Immature natural killer cell (primary cell): ENCODE measurements around the gene GPR89B. TPM values are rescaled to one million over a fixed set of nuclear protein-coding genes. Genes with fewer than 3 reads are reported as not detected.
A peak's percentile ranks its signal among the peaks of the same experiment; 100 is the strongest.
"Not testable (repeated sequence)": the region's sequence is repeated elsewhere in the genome, so short reads cannot be mapped to it uniquely, and the experiment has no call there.

Source experiments
- DNase-seq, 3 donors: peaks; one replicate each; pipeline ENCODE4 v3.0.0; 2022; ENCODE audit warnings: mixed read lengths in 1 of 3
- H3K27ac Mint-ChIP-seq, 6 donors: one replicate each; pipeline ENCODE4 v1.8.0; 2020; ENCODE audit warnings: mixed read lengths in 6 of 6, mild to moderate bottlenecking in 5 of 6, inconsistent platforms in 4 of 6, moderate library complexity in 3 of 6
- H3K27me3 Mint-ChIP-seq, 3 donors: one replicate each; pipeline ENCODE4 v1.8.0; 2020 to 2021; ENCODE audit warnings: low read depth in 3 of 3, mild to moderate bottlenecking in 3 of 3, mixed read lengths in 3 of 3, moderate library complexity in 3 of 3, inconsistent platforms in 1 of 3
- H3K36me3 Mint-ChIP-seq, 3 donors: one replicate each; pipeline ENCODE4 v1.8.0; 2020; ENCODE audit warnings: mixed read lengths in 3 of 3, inconsistent platforms in 2 of 3, mild to moderate bottlenecking in 2 of 3
- H3K4me1 Mint-ChIP-seq, 2 donors: one replicate each; pipeline ENCODE4 v1.8.0; 2020; ENCODE audit warnings: inconsistent platforms in 2 of 2, mild to moderate bottlenecking in 2 of 2, mixed read lengths in 2 of 2, moderate library complexity in 1 of 2
- H3K4me3 Mint-ChIP-seq, 5 donors: one replicate each; pipeline ENCODE4 v1.8.0; 2020; ENCODE audit warnings: mild to moderate bottlenecking in 5 of 5, mixed read lengths in 5 of 5, inconsistent platforms in 3 of 5, moderate library complexity in 3 of 5
- H3K9me3 Mint-ChIP-seq, 6 donors: one replicate each; pipeline ENCODE4 v1.8.0; 2020; ENCODE audit warnings: mild to moderate bottlenecking in 6 of 6, mixed read lengths in 6 of 6, inconsistent platforms in 4 of 6, moderate library complexity in 3 of 6
- polyA plus RNA-seq, 3 donors: library from polyadenylated mRNA; unstranded; fragments of 300-500 nt; fragmentation: Illumina TruSeq; gene quantifications; one replicate each; pipeline ENCODE4 v1.2.3, GENCODE V29; 2021

GPR89B gene
- polyA plus RNA-seq, 3 donors from 2014 or later, result 4.6 to 30.0 (median 12.8) TPM

DNA sequence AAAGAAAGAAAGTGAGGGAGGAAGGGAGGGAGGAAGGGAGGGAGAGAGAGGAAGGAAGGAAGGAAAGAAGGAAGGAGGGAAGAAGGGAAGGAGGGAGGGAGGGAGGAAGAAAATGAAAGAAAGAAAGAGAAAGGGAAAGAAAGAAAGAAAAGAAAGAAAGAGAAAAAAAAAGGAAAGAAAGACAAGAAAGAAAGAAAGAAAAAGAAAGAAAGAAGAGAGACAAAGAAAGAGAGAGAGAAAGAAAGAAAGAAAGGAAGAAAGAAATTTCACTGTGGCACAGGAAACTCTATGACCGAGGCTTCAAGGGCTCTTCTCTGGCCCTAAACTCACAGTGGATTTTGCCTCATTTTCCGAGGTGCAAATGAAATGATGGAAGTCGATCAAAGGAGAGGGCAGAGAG is 104.0 kb downstream of the GPR89B start:
- H3K27ac Mint-ChIP-seq, DNase-seq, H3K9me3 Mint-ChIP-seq, H3K27me3 Mint-ChIP-seq, H3K4me1 Mint-ChIP-seq, H3K36me3 Mint-ChIP-seq: not testable (repeated sequence)
- peak overlapping the region in 3 of 5 donors; percentile 30 to 68 (median 41) for H3K4me3 Mint-ChIP-seq

DNA sequence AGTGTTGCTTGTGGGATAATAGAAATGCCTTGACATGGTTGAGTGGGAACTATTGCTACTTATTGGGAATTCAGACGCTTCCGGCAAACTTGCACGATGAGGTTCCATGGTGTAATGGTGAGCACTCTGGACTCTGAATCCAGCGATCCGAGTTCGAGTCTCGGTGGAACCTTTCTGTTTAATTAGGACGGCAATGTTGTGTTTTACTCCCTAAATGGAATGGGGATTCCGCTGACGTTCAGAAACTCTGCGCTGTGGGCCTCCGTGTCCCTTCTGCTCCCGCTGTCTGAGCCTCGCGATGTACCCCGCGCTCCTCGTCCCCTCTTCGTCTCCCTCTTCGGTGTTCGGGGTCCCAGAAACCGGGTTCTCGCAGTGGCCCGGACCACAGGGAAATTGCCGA is 104.5 kb downstream of the GPR89B start:
- not testable (repeated sequence) for H3K27me3 Mint-ChIP-seq, H3K36me3 Mint-ChIP-seq, H3K27ac Mint-ChIP-seq, H3K4me1 Mint-ChIP-seq, DNase-seq, H3K9me3 Mint-ChIP-seq
- H3K4me3 Mint-ChIP-seq, result peak overlapping the region in 1 of 5 donors; percentile 68

- not testable (repeated sequence) for H3K4me1 Mint-ChIP-seq, DNase-seq, H3K36me3 Mint-ChIP-seq, H3K4me3 Mint-ChIP-seq, H3K27ac Mint-ChIP-seq, H3K9me3 Mint-ChIP-seq, H3K27me3 Mint-ChIP-seq
Measured at GRCh38 chr1:148033147-148033546, 104.9 kb downstream of the GPR89B start.

DNA sequence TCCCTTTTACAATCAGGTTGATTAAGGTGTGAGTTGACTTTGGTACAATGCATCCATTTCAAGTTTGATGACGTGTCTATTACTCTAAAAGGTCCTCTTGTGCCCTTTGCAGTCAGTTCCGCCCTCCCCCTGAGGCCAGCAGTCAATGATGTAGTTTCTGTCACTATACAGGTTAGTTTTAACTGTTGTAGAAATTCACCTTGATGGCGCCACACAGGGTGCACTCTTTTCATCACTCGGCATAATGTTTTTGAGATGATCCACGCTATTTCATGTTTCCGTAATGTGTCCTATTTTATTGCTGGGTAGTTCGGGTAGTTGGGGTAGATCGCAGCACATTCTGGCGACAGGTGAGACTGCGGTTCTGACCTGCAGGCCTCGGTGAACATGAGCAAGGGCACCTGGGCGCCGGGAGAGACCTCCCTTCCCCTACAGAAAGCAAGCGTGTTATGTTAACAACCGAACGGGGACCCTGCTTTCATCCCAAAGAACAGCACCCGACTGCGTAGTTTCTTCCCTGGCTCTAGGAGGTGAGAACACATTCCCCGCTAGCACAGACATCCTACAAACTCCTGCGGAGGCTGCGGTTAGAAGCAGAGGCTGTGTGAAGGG is 109.7 kb downstream of the GPR89B start:
- not testable (repeated sequence) for H3K4me1 Mint-ChIP-seq, H3K36me3 Mint-ChIP-seq, H3K9me3 Mint-ChIP-seq, DNase-seq, H3K27me3 Mint-ChIP-seq
- Mint-ChIP-seq H3K27ac (peak overlapping the region in 5 of 6 donors; percentile 81 to 94 (median 84)), H3K4me3 (peak overlapping the region; percentile 87 to 95 (median 89))

- peak overlapping the region; percentile 81 to 94 (median 88) for H3K27ac Mint-ChIP-seq
Measured at GRCh38 chr1:148038462-148039333, 110.5 kb downstream of the GPR89B start.

More at GRCh38 chr1:148038462-148039333, 110.5 kb downstream of the GPR89B start:
- peak overlapping the region; percentile 87 to 95 (median 89) for H3K4me3 Mint-ChIP-seq
- DNase-seq, result peak; percentile 65 to 85 (median 75)
- not testable (repeated sequence) for H3K9me3 Mint-ChIP-seq, H3K4me1 Mint-ChIP-seq, H3K36me3 Mint-ChIP-seq, H3K27me3 Mint-ChIP-seq

Other genes with a start within 250 kb of the GPR89B start
- gene GJA5, start 167.8 kb upstream of the GPR89B start, polyA plus RNA-seq, result not detected
- gene GJA8, start 25.6 kb upstream of the GPR89B start, polyA plus RNA-seq, result not detected
- gene NBPF11, start 223.9 kb downstream of the GPR89B start, polyA plus RNA-seq, result 1 to 10 TPM in 1 of 3 donors, under 1 TPM in 2; 0.45 to 3.3 (median 0.94) TPM